GM19324 (cell line): ENCODE data around the gene RAB7B.

Experiments used
- ATAC-seq: cut with Tn5 transposase; IDR thresholded peaks from one replicate; pipeline ENCODE4 v1.9.1; 2021; ENCODE audit warnings: mild to moderate bottlenecking, moderate library complexity; ENCODE audit not compliant: unreplicated experiment, low FRiP score

Gene RAB7B

DNA sequence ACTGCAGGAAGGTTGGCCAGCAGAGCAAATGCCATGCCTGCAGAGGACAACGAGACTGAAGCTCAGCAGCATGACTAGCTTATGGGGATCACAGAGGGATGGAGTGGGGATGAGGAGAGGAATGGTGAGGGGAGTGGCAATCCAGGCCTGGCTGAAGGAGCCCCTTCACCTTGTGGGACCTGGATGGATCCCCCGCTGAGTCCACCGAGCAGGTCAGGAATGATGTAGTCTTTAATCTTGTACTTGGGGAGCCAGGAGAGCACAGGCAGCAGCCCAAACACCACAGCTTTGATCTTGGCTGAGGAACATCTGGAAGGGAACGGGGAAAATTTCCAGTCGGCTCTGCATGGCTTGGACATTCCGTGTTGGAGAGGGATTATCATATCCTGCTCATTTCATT is 70.4 kb downstream of the RAB7B start:
- no peak for ATAC-seq

- no peak for ATAC-seq
Measured at GRCh38 chr1:205930799-205931281, 72.4 kb downstream of the RAB7B start.

DNA sequence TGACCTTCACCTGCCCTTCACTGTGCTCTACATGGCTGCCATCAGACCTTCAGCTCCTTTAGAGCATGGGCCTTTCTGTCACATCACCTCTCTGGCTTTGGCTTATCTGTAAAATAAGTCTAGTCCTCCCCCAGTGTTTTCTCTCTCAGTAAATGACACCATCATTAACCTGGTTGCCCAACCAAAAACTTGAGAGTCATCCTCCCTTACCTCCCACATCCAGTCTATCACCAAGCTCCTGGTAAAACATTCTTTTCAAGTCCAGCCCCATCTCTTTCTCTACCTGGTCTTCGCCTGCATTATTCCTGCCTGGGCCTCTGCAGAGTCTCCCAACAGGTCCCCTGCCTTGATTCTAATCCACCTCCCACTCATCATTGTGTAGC is 73.0 kb downstream of the RAB7B start:
- no peak for ATAC-seq

DNA sequence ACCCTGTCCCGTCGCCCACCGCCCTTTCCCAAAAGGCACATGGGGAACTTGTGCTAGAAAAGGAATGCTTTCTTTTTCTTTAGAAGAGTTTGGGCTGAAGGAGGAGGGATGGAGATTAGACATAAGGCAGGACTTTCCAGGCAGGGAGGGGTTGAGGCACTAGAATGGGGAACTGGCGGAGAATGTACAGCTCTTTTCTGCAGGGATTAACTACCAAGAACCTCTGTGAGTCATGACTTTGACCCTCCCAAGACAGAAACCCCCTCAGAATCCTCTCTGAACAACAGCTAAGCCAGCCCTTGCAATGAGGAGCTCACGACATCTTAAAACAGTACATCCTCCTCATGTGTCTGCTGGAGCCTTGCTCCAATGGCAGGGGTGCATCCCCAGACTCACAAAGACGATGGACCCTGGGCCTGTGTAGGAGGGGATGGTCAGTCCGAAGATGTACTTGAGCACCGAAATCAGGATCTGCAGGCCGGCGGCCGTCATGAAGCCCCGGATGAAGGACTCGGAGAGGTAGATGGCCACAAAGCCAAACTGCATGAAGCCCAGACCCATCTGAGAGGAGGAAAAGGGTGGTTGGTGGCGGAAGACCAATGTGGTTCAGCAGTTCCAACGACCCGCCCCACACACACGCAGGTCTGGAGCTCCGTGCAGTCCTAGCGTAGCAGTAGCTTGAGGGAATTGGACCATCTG is 73.5 kb downstream of the RAB7B start:
- ATAC-seq = no peak

DNA sequence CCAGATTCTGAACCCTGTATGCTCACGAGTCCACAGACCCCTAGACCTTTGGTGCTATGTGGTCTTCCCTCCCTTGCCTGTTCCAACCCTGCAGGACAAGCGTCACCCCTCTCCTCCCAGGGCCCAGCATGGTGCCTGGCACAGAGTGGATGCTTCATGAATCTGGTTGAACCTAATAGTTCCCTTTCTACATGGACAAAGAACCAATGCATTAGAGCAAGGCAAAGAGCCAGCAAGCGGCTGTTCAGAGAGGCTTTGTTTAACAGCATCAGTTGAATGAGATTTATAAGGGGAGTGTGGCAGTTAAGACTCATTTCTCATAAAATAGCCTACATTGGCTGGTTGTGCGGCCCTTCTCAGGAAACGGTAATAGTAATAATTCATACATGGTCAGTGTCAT is 74.9 kb downstream of the RAB7B start:
- no peak for ATAC-seq

DNA sequence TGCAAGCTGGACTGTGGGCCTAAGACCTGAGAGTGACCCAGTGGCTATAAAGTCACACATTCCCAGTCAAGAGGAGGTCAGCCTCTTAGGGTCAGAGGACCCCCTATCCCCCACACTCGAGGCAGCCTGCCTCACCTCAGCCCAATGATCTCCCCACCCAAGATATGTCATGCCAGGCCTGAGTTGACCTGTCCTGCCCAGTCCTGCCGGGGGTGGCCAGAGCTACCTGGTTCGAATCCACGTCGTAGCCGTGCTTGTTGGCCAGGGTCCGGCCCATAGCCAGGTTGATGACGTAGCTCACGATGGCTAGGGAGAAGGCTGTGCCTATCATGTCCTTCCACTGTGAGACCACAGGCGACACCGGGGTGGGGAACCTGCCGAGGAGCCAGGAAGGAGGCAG is 75.5 kb downstream of the RAB7B start:
- no peak for ATAC-seq

GRCh38 chr1:205927247-205927646 is 75.9 kb downstream of the RAB7B start:
- ATAC-seq = no peak
